K562 (cell line): ENCODE measurements around the gene ADD1. TPM values are rescaled to one million over a fixed set of nuclear protein-coding genes. Genes with fewer than 3 reads are reported as not detected.

ENCODE experiments used
- ATAC-seq: fragments of 200-7000 bp; cut with Tn5 transposase; 3 replicates; pipeline ENCODE4 v1.9.1; 2020; ENCODE audit warnings: moderate library complexity
- BruUV-seq: library from RNA; stranded (reverse); fragments of 400-500 nt; replicated peaks from 2 replicates; lab custom pipeline; 2021; lab: Mats Ljungman, UMichigan
- CTCF ChIA-PET: fragments of 300-600 bp; formaldehyde crosslinking; extraction: SDS; loops from one replicate; lab custom pipeline; 2021; ENCODE audit warnings: low intra/inter-chr PET ratio; lab: Yijun Ruan, JAX
- POLR2A ChIA-PET: fragments of 300-600, 350-650 bp; sonication (Branson Sonifier 250); formaldehyde crosslinking; extraction: SDS; loops from one replicate; lab custom pipeline; 2021; ENCODE audit warnings: antibody characterized with exemption, inconsistent platforms; lab: Yijun Ruan, JAX
- DNase-seq, 4 experiments: peaks; one replicate each; pipeline versions ENCODE4 v3.0.0 to v3.0.0-alpha.2; 2011 to 2018; ENCODE audit warnings: low spot score in 3 of 4, mixed read lengths in 3 of 4; ENCODE audit errors: extremely low read depth in 1 of 4
- FAIRE-seq: peaks from 2 replicates; lab custom pipeline; 2011; peaks lifted over from hg19 to GRCh38; lab: Jason Lieb, UNC
- H2AFZ ChIP-seq: 2 replicates; pipeline ENCODE4 v1.6.0; 2011; ENCODE audit warnings: low read depth, low read length, control low read depth, inconsistent platforms
- H3K27ac ChIP-seq: fragments of 200-600 bp; 3 replicates; pipeline ENCODE4 v1.8.0; 2011; ENCODE audit warnings: low read depth, mild to moderate bottlenecking, control low read depth, inconsistent platforms, low read length, moderate library complexity, mixed read lengths; ENCODE audit errors: extremely low read depth
- H3K27me3 ChIP-seq, 2 experiments: fragments of 300-600 bp in 1 of 2; 2 replicates in 1 of 2; 3 replicates in 1 of 2; pipeline versions ENCODE4 v1.6.0 to v1.8.0; 2011; ENCODE audit warnings: inconsistent platforms in 2 of 2, low read length in 2 of 2, mild to moderate bottlenecking in 1 of 2, mixed read lengths in 1 of 2, moderate library complexity in 1 of 2; ENCODE audit not compliant: control insufficient read depth in 2 of 2, insufficient read depth in 2 of 2
- H3K36me3 ChIP-seq: fragments of 300-600 bp; 3 replicates; pipeline ENCODE4 v1.8.0; 2011; ENCODE audit warnings: mild to moderate bottlenecking, low read length, inconsistent platforms; ENCODE audit not compliant: control insufficient read depth, insufficient read depth
- H3K4me1 ChIP-seq, 2 experiments: fragments of 200-600 bp in 1 of 2; replicated peaks in 1 of 2; 2 replicates in 1 of 2; 3 replicates in 1 of 2; pipeline versions ENCODE4 v1.5.1 to v1.8.0; 2011; ENCODE audit warnings: inconsistent platforms in 2 of 2, low read length in 2 of 2, mild to moderate bottlenecking in 1 of 2, mixed read lengths in 1 of 2, moderate library complexity in 1 of 2; ENCODE audit not compliant: control insufficient read depth in 2 of 2, insufficient read depth in 2 of 2
- H3K4me2 ChIP-seq: 2 replicates; pipeline ENCODE4 v1.6.1; 2011; ENCODE audit warnings: low read length, control low read depth, inconsistent platforms, mixed read lengths; ENCODE audit not compliant: insufficient read depth
- H3K4me3 ChIP-seq: fragments of 200-600 bp; sonication (generic), shearing (Covaris generic); 2 replicates; pipeline ENCODE4 v1.5.1; 2016; ENCODE audit warnings: control low read depth, inconsistent platforms
- H3K79me2 ChIP-seq: fragments of 200-600 bp; 3 replicates; pipeline ENCODE4 v1.8.0; 2011; ENCODE audit warnings: low read length, inconsistent platforms; ENCODE audit not compliant: control insufficient read depth, insufficient read depth
- H3K9ac ChIP-seq, 2 experiments: 2 replicates each; pipeline versions ENCODE4 v1.6.0 to v1.6.1; 2011; ENCODE audit warnings: low read depth in 2 of 2, low read length in 2 of 2, control low read depth in 1 of 2, inconsistent platforms in 1 of 2, mild to moderate bottlenecking in 1 of 2, mixed read lengths in 1 of 2; ENCODE audit not compliant: insufficient read depth in 1 of 2
- H3K9me1 ChIP-seq: one replicate; pipeline ENCODE4 v1.6.0; 2011; ENCODE audit warnings: inconsistent platforms, mild to moderate bottlenecking, low read length, moderate library complexity; ENCODE audit not compliant: control insufficient read depth, insufficient read depth
- H3K9me3 ChIP-seq: replicated peaks from 2 replicates; pipeline ENCODE4 v1.5.1; 2011; ENCODE audit warnings: low read depth, low read length, inconsistent platforms; ENCODE audit not compliant: control insufficient read depth, insufficient read depth
- H4K20me1 ChIP-seq: replicated peaks from 2 replicates; pipeline ENCODE4 v1.6.1; 2011; ENCODE audit warnings: low read length, inconsistent platforms, mixed read lengths; ENCODE audit not compliant: control insufficient read depth, insufficient read depth
- CAMTA2 ChIP-seq: fragments of 250-450 bp; sonication (Bioruptor Pico); conservative IDR thresholded peaks from 2 replicates; pipeline ENCODE4 v1.5.1; 2022
- CEBPB ChIP-seq: fragments of 450-650 bp; IDR thresholded peaks from 2 replicates; pipeline ENCODE4 v1.6.1; 2016; ENCODE audit warnings: missing genetic modification characterization, missing compliant biosample characterization
- CREB3L1 ChIP-seq: fragments of 450-650 bp; IDR thresholded peaks from 2 replicates; pipeline ENCODE4 v1.6.1; 2014; ENCODE audit warnings: low read depth, mild to moderate bottlenecking, moderate library complexity, borderline replicate concordance
- GTF2B ChIP-seq: IDR thresholded peaks from 2 replicates; pipeline ENCODE4 v1.6.1; 2011; ENCODE audit not compliant: insufficient read length; ENCODE audit errors: extremely low read depth
- NR0B1 ChIP-seq: fragments of 450-650 bp; IDR thresholded peaks from one replicate; pipeline ENCODE4 v1.6.1; 2018; ENCODE audit warnings: mild to moderate bottlenecking, moderate library complexity; ENCODE audit not compliant: partially characterized antibody
- SMARCC2 ChIP-seq: fragments of 450-650 bp; IDR thresholded peaks from 2 replicates; pipeline ENCODE4 v1.6.1; 2017; ENCODE audit warnings: antibody characterized with exemption, moderate library complexity, mild to moderate bottlenecking, low read depth
- ZNF445 ChIP-seq: fragments of 250-450 bp; sonication (Bioruptor Pico); IDR thresholded peaks from 2 replicates; pipeline ENCODE4 v1.4.0; 2020; ENCODE audit warnings: low read depth, mild to moderate bottlenecking, moderate library complexity
- ZNF592 ChIP-seq: fragments of 450-650 bp; IDR thresholded peaks from 2 replicates; pipeline ENCODE4 v1.6.1; 2017; ENCODE audit warnings: antibody characterized with exemption, mild to moderate bottlenecking
- WGBS: fragments of 100-300 bp; shearing (Covaris generic); methylation state at CpG from one replicate; pipeline ENCODE4 v1.1.6; 2016; ENCODE audit warnings: low coverage, mixed read lengths; ENCODE audit not compliant: insufficient coverage; ENCODE audit errors: missing lambda C conversion rate; 5-methylcytosine and 5-hydroxymethylcytosine counted together
- in situ Hi-C: fragments of 300-500 bp; cut with MboI; formaldehyde crosslinking; loops from 4 replicates; pipeline ENCODE4 v1.15.0; 2018; ENCODE audit warnings: inconsistent platforms, mixed read lengths
- intact Hi-C: fragments of 100-400 bp; cut with micrococcal nuclease; formaldehyde crosslinking; loops from 2 replicates; pipeline ENCODE4 v1.14.2; 2022
- polyA plus RNA-seq, 8 experiments: library from polyadenylated mRNA; depleted of rRNA in 4 of 8; stranded (reverse) in 5 of 8; unstranded in 3 of 8; fragments of >200 nt; fragmentation: Nextera tagmentation in 2 of 8; fragmentation: Illumina TruSeq in 1 of 8; extraction: Ambion mirVana in 2 of 8; extraction: Trizol in 1 of 8; gene quantifications; 2 replicates each; pipeline versions ENCODE4 v1.2.1 to v1.2.3, GENCODE V29; 2011 to 2014; ENCODE audit warnings: inconsistent platforms in 1 of 8, missing spikeins in 1 of 8
- total RNA-seq, 7 experiments: library from RNA; depleted of rRNA in 6 of 7; stranded (reverse); fragments of >200 nt in 6 of 7; fragmentation: Illumina TruSeq in 2 of 7; extraction: Trizol in 2 of 7; gene quantifications; 2 replicates each; pipeline versions ENCODE4 v1.2.1 to v1.2.3, GENCODE V29; 2011 to 2021; ENCODE audit warnings: low replicate concordance in 1 of 7

The ADD1 gene
- total and polyA plus RNA-seq, 9 of the 15 experiments (the other 6 are each of a cell fraction or from before 2014, with no cell fraction given), result 17.5 to 153 (median 74.0) TPM

GRCh38 chr4:2915789-2916188, 72.1 kb downstream of the ADD1 start:
- TF ChIP-seq CREB3L1, result no peak
- TF ChIP-seq ZNF592, result no peak
- no peak for TF ChIP-seq ZNF445 (CRISPR knock-in tag)
- TF ChIP-seq NR0B1, result no peak
- no peak for TF ChIP-seq CAMTA2
- no peak for TF ChIP-seq SMARCC2
- no peak for TF ChIP-seq GTF2B
- TF ChIP-seq CEBPB (tag), result no peak
- in situ Hi-C loops (no loop called here), intact Hi-C loops (no loop called here)
- H3K27ac ChIP-seq, result no peak overlapping the region
- H3K4me3 ChIP-seq, result no peak overlapping the region
- no peak for DNase-seq
- H3K9me3 ChIP-seq, result no peaks in the 10 kb centered on the region
- ChIA-PET CTCF (no interaction called here), POLR2A (no interaction called here)
- peaks cover 27% of the 10 kb centered on the region; the same call in 2 of the 3 replicates for H3K36me3 ChIP-seq
- H3K9ac ChIP-seq, result no peak overlapping the region
- H3K4me2 ChIP-seq, result no peak overlapping the region
- H2AFZ ChIP-seq, result no peak overlapping the region
- H3K27me3 ChIP-seq, result no peaks in the 10 kb centered on the region
- BruUV-seq, result no TSS peak
- 83% methylated on average over 9 of the region's 9 CpGs for WGBS
- no peaks in the 10 kb centered on the region for H3K9me1 ChIP-seq
- FAIRE-seq, result no peak
- peaks cover 0 to 3% of the 10 kb centered on the region in 2 experiments; a peak in 1 of 5 replicates for H3K4me1 ChIP-seq
- ATAC-seq, result no peak
- H4K20me1 ChIP-seq, result no peaks in the 10 kb centered on the region
- H3K79me2 ChIP-seq, result no peaks in the 10 kb centered on the region
